ENCODE measurements around the gene MATN4. TPM values are rescaled to one million over a fixed set of nuclear protein-coding genes. Genes with fewer than 3 reads are reported as not detected.

The MATN4 gene
- total and polyA plus RNA-seq, 2 of the 13 experiments (the other 11 are each of a cell fraction or from before 2014, with no cell fraction given) = not detected

- no peak for TF ChIP-seq ATF2 (CRISPR knock-in tag; IDR thresholded peaks at IDR 0.05)
- TF ChIP-seq MIER3 (CRISPR knock-in tag; IDR thresholded peaks at IDR 0.05; ENCODE audit: borderline replicate concordance) = no peak
- TF ChIP-seq DNMT1 (CRISPR knock-in tag; IDR thresholded peaks at IDR 0.05) = no peak
- TF ChIP-seq SNAPC4 (CRISPR knock-in tag; IDR thresholded peaks at IDR 0.05) = no peak
- TF ChIP-seq ZNF709 (CRISPR knock-in tag; IDR thresholded peaks at IDR 0.05) = no peak
- TF ChIP-seq YEATS2 (CRISPR knock-in tag; IDR thresholded peaks at IDR 0.05; ENCODE audit: borderline replicate concordance) = no peak
- peak; percentile 43; the same call in 1 of the 2 replicates for TF ChIP-seq ATF6 (CRISPR knock-in tag; conservative IDR thresholded peaks at IDR 0.05)
- no peak for TF ChIP-seq ZBTB2 (CRISPR knock-in tag; IDR thresholded peaks at IDR 0.05; ENCODE audit: low read depth)
- TF ChIP-seq RXRB (CRISPR knock-in tag; IDR thresholded peaks at IDR 0.05; ENCODE audit: borderline replicate concordance) = peak; percentile 10
- no peak for TF ChIP-seq SP2 (CRISPR knock-in tag; IDR thresholded peaks at IDR 0.05)
- no peak for TF ChIP-seq MIER2 (CRISPR knock-in tag; IDR thresholded peaks at IDR 0.05)
- TF ChIP-seq POGK (CRISPR knock-in tag; conservative IDR thresholded peaks at IDR 0.05) = no peak
- no peak for TF ChIP-seq ZNF589 (CRISPR knock-in tag; conservative IDR thresholded peaks at IDR 0.05)
- no peak for TF ChIP-seq PRMT3 (CRISPR knock-in tag; IDR thresholded peaks at IDR 0.05; ENCODE audit: borderline replicate concordance, low read depth)
- no peak for TF ChIP-seq TAF15 (IDR thresholded peaks at IDR 0.05; ENCODE audit: low read depth, low read length, poor library complexity, severe bottlenecking)
- no peak for TF ChIP-seq U2AF2 (IDR thresholded peaks at IDR 0.05; ENCODE audit: low read depth, low read length)
Observed at GRCh38 chr20:45343532-45344167, 35.6 kb upstream of the MATN4 start (continued).
